GM12878 (cell line): ENCODE measurements around the gene ID3. TPM values are rescaled to one million over a fixed set of nuclear protein-coding genes. Genes with fewer than 3 reads are reported as not detected.

Experiments used
- BCL11A ChIP-seq: IDR thresholded peaks from 2 replicates; pipeline ENCODE4 v1.6.1; 2011; ENCODE audit warnings: low read depth, low read length
- BHLHE40 ChIP-seq, 2 experiments: fragments of 450-650 bp in 1 of 2; IDR thresholded peaks; 2 replicates each; pipeline ENCODE4 v1.6.1; 2011 to 2017; ENCODE audit warnings: low read depth in 2 of 2, borderline replicate concordance in 1 of 2, improper control_type of control experiment in 1 of 2, low read length in 1 of 2, mild to moderate bottlenecking in 1 of 2
- BRCA1 ChIP-seq: IDR thresholded peaks from 2 replicates; pipeline ENCODE4 v1.6.1; 2011; ENCODE audit warnings: low read depth, low read length, improper control_type of control experiment
- EED ChIP-seq: sonication (generic); IDR thresholded peaks from 2 replicates; pipeline ENCODE4 v1.6.1; 2016; ENCODE audit warnings: antibody characterized with exemption, low read depth
- EZH2 ChIP-seq: IDR thresholded peaks from 2 replicates; pipeline ENCODE4 v1.6.1; 2012; ENCODE audit warnings: low read depth, mild to moderate bottlenecking, control low read depth, inconsistent platforms, low read length, borderline replicate concordance; ENCODE audit not compliant: control insufficient read depth
- IKZF2 ChIP-seq, 2 experiments: fragments of 450-650 bp; IDR thresholded peaks; 2 replicates each; pipeline ENCODE4 v1.6.1; 2017; ENCODE audit warnings: mild to moderate bottlenecking in 2 of 2, moderate library complexity in 2 of 2
- NR2C1 ChIP-seq: fragments of 450-650 bp; IDR thresholded peaks from 2 replicates; pipeline ENCODE4 v1.6.1; 2017; ENCODE audit warnings: antibody characterized with exemption, mild to moderate bottlenecking, moderate library complexity
- PAX5 ChIP-seq: IDR thresholded peaks from 2 replicates; pipeline ENCODE4 v1.6.1; 2011; ENCODE audit warnings: low read depth, low read length, borderline replicate concordance
- POLR2AphosphoS5 ChIP-seq: IDR thresholded peaks from 2 replicates; pipeline ENCODE4 v1.6.1; 2011; ENCODE audit warnings: mild to moderate bottlenecking, low read length, inconsistent platforms
- RCOR1 ChIP-seq: conservative IDR thresholded peaks from 2 replicates; pipeline ENCODE4 v1.6.1; 2012; ENCODE audit warnings: low read depth, low read length, improper control_type of control experiment
- SIX5 ChIP-seq: IDR thresholded peaks from 2 replicates; pipeline ENCODE4 v1.6.1; 2011; ENCODE audit warnings: mild to moderate bottlenecking, low read depth, low read length, moderate library complexity; ENCODE audit not compliant: severe bottlenecking
- SREBF1 ChIP-seq: IDR thresholded peaks from 2 replicates; pipeline ENCODE4 v1.6.1; 2012; ENCODE audit warnings: mild to moderate bottlenecking, low read length
- SREBF2 ChIP-seq: IDR thresholded peaks from 2 replicates; pipeline ENCODE4 v1.6.1; 2012; ENCODE audit warnings: mild to moderate bottlenecking, low read length
- TARDBP ChIP-seq: IDR thresholded peaks from 2 replicates; pipeline ENCODE4 v1.6.1; 2016; ENCODE audit warnings: borderline replicate concordance
- polyA plus RNA-seq, 11 experiments: library from polyadenylated mRNA; depleted of rRNA in 4 of 11; unstranded in 6 of 11; stranded (reverse) in 5 of 11; fragments of >200 nt; fragmentation: Nextera tagmentation in 4 of 11; fragmentation: Illumina TruSeq in 1 of 11; extraction: Ambion mirVana in 4 of 11; extraction: Trizol in 1 of 11; gene quantifications; 1 replicate in 1 of 11; 2 replicates in 10 of 11; pipeline versions ENCODE4 v1.2.1 to v1.2.3, GENCODE V29; 2011 to 2016; ENCODE audit warnings: inconsistent platforms in 2 of 11, missing spikeins in 2 of 11, low read depth in 1 of 11
- total RNA-seq, 4 experiments: library from RNA; depleted of rRNA in 3 of 4; stranded (reverse); fragments of >200 nt in 3 of 4; fragmentation: Illumina TruSeq in 1 of 4; extraction: Trizol in 1 of 4; gene quantifications; 2 replicates each; pipeline versions ENCODE4 v1.2.1 to v1.2.3, GENCODE V29; 2013 to 2021
- TF ChIP-seq, protein P1 (sequence below): fragments of 450-650 bp; IDR thresholded peaks from 2 replicates; pipeline ENCODE4 v1.6.1; 2016; ENCODE audit warnings: mild to moderate bottlenecking
- TF ChIP-seq, protein P2 (sequence below): IDR thresholded peaks from 2 replicates; pipeline ENCODE4 v1.6.1; 2011; ENCODE audit warnings: borderline replicate concordance, low read depth, mild to moderate bottlenecking, moderate library complexity, low read length; ENCODE audit not compliant: insufficient read depth, poor library complexity, severe bottlenecking
- TF ChIP-seq, protein P3 (sequence below): IDR thresholded peaks from 2 replicates; pipeline ENCODE4 v1.6.1; 2011; ENCODE audit warnings: borderline replicate concordance, low read depth, mild to moderate bottlenecking, moderate library complexity, mixed read lengths, low read length; ENCODE audit not compliant: insufficient read depth; ENCODE audit errors: extremely low read length
- TF ChIP-seq, protein P4 (sequence below): fragments of 450-650 bp; formaldehyde crosslinking; IDR thresholded peaks from 2 replicates; pipeline ENCODE4 v1.5.0; 2022; ENCODE audit warnings: mild to moderate bottlenecking, missing genetic modification characterization
- TF ChIP-seq, protein P5 (sequence below): IDR thresholded peaks from 2 replicates; pipeline ENCODE4 v1.6.1; 2012; ENCODE audit warnings: low read length, inconsistent platforms
- TF ChIP-seq, protein P6 (sequence below): IDR thresholded peaks from 2 replicates; pipeline ENCODE4 v1.6.1; 2011; ENCODE audit warnings: low read depth, low read length, improper control_type of control experiment, borderline replicate concordance

Gene ID3
- total and polyA plus RNA-seq, 10 of the 15 experiments (the other 5 are each of a cell fraction or from before 2014, with no cell fraction given): 42.7 to 475 (median 207) TPM

DNA sequence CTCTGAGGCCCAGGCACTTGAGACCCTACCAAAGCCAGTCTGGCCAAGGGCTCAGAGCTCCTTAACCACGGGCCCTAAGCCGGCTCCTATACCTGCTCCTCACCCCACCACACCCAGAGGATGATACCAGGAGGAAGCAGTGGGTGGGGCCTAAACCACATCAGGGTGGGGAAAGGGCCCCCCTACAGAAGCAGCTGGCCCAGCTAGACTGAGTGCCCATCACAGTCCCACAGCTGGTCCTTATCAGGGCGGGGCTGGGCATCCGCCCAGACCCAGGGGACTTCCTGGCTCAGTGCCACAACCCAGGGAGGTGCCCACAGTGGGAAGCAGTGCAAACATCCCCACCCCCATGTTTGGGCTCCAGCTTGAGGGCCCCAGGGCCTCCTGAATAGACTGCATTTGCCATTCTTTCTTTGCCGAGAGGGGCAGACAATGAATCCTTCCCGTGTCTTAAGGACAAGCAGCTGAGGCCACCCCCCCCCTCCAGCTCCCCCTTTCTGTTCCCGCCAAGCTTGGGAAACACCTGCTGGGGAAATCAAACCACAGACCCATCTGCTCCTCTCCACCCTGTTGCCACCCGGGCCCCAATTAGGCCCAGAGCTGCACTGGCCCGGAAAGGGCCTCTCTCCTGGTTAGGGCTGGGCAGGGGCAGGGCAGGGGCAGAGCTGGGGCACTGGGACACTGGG, 34.4 kb downstream of the ID3 start (continued):
- TF ChIP-seq TARDBP: no peak
- TF ChIP-seq, protein P1, sequence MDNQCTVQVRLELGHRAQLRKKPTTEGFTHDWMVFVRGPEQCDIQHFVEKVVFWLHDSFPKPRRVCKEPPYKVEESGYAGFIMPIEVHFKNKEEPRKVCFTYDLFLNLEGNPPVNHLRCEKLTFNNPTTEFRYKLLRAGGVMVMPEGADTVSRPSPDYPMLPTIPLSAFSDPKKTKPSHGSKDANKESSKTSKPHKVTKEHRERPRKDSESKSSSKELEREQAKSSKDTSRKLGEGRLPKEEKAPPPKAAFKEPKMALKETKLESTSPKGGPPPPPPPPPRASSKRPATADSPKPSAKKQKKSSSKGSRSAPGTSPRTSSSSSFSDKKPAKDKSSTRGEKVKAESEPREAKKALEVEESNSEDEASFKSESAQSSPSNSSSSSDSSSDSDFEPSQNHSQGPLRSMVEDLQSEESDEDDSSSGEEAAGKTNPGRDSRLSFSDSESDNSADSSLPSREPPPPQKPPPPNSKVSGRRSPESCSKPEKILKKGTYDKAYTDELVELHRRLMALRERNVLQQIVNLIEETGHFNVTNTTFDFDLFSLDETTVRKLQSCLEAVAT: no peak
- no peak for TF ChIP-seq EZH2
- TF ChIP-seq SREBF1: no peak
- TF ChIP-seq SREBF2: no peak
- TF ChIP-seq, protein P2, sequence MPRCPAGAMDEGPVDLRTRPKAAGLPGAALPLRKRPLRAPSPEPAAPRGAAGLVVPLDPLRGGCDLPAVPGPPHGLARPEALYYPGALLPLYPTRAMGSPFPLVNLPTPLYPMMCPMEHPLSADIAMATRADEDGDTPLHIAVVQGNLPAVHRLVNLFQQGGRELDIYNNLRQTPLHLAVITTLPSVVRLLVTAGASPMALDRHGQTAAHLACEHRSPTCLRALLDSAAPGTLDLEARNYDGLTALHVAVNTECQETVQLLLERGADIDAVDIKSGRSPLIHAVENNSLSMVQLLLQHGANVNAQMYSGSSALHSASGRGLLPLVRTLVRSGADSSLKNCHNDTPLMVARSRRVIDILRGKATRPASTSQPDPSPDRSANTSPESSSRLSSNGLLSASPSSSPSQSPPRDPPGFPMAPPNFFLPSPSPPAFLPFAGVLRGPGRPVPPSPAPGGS: no peak
- TF ChIP-seq RCOR1: no peak
- TF ChIP-seq, protein P3, sequence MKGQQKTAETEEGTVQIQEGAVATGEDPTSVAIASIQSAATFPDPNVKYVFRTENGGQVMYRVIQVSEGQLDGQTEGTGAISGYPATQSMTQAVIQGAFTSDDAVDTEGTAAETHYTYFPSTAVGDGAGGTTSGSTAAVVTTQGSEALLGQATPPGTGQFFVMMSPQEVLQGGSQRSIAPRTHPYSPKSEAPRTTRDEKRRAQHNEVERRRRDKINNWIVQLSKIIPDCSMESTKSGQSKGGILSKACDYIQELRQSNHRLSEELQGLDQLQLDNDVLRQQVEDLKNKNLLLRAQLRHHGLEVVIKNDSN: no peak
- no peak; the same call in 1 of the 2 replicates for TF ChIP-seq EED
- no peak for TF ChIP-seq PAX5
- peak in 1 of 2 experiments; percentile 4; a peak in 1 of 4 replicates for TF ChIP-seq BHLHE40 (IDR thresholded peaks at IDR 0.05; ENCODE audit: borderline replicate concordance in 1 of 2, low read depth in 2 of 2, low read length in 1 of 2)
- no peak for TF ChIP-seq SIX5
- TF ChIP-seq, protein P4, sequence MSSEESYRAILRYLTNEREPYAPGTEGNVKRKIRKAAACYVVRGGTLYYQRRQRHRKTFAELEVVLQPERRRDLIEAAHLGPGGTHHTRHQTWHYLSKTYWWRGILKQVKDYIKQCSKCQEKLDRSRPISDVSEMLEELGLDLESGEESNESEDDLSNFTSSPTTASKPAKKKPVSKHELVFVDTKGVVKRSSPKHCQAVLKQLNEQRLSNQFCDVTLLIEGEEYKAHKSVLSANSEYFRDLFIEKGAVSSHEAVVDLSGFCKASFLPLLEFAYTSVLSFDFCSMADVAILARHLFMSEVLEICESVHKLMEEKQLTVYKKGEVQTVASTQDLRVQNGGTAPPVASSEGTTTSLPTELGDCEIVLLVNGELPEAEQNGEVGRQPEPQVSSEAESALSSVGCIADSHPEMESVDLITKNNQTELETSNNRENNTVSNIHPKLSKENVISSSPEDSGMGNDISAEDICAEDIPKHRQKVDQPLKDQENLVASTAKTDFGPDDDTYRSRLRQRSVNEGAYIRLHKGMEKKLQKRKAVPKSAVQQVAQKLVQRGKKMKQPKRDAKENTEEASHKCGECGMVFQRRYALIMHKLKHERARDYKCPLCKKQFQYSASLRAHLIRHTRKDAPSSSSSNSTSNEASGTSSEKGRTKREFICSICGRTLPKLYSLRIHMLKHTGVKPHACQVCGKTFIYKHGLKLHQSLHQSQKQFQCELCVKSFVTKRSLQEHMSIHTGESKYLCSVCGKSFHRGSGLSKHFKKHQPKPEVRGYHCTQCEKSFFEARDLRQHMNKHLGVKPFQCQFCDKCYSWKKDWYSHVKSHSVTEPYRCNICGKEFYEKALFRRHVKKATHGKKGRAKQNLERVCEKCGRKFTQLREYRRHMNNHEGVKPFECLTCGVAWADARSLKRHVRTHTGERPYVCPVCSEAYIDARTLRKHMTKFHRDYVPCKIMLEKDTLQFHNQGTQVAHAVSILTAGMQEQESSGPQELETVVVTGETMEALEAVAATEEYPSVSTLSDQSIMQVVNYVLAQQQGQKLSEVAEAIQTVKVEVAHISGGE: no peak
- peak; percentile 39 to 41; a peak in 2 of 4 replicates for TF ChIP-seq IKZF2 (IDR thresholded peaks at IDR 0.05)
- TF ChIP-seq BCL11A: peak; percentile 19; the same call in 1 of the 2 replicates
- TF ChIP-seq BRCA1: no peak
- TF ChIP-seq, protein P5, sequence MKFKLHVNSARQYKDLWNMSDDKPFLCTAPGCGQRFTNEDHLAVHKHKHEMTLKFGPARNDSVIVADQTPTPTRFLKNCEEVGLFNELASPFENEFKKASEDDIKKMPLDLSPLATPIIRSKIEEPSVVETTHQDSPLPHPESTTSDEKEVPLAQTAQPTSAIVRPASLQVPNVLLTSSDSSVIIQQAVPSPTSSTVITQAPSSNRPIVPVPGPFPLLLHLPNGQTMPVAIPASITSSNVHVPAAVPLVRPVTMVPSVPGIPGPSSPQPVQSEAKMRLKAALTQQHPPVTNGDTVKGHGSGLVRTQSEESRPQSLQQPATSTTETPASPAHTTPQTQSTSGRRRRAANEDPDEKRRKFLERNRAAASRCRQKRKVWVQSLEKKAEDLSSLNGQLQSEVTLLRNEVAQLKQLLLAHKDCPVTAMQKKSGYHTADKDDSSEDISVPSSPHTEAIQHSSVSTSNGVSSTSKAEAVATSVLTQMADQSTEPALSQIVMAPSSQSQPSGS: no peak
- no peak for TF ChIP-seq NR2C1
- no peak for TF ChIP-seq POLR2AphosphoS5
- TF ChIP-seq, protein P6, sequence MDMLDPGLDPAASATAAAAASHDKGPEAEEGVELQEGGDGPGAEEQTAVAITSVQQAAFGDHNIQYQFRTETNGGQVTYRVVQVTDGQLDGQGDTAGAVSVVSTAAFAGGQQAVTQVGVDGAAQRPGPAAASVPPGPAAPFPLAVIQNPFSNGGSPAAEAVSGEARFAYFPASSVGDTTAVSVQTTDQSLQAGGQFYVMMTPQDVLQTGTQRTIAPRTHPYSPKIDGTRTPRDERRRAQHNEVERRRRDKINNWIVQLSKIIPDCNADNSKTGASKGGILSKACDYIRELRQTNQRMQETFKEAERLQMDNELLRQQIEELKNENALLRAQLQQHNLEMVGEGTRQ: no peak
